ENCODE measurements around the gene JAKMIP2. TPM values are rescaled to one million over a fixed set of nuclear protein-coding genes. Genes with fewer than 3 reads are reported as not detected.

Gene JAKMIP2
- total and polyA plus RNA-seq, 9 donors: 0.10 to 7.0 (median 0.24) TPM

GRCh38 chr5:147559749-147560148 is 222.8 kb downstream of the JAKMIP2 start:
- H3K27ac ChIP-seq: no peak overlapping the region
- intact Hi-C loops (cut with DNase I): loop anchor here (5.0 to 10.0 kb wide), 5 partner anchors 105 to 332 kb away; partner anchors contain the start of gene STK32A (in 1 of the 4)

GRCh38 chr5:147558826-147559225 is 223.7 kb downstream of the JAKMIP2 start:
- no peak overlapping the region for H3K4me3 ChIP-seq
- 2 to 11% (median 6%) methylated on average over 2 of the region's 2 CpGs for WGBS, 3 donors
- TF ChIP-seq CTCF (IDR thresholded peaks at IDR 0.05) (peak; percentile 22 to 65 (median 64)), EP300 (IDR thresholded peaks at IDR 0.05) (no peak)
- H3K4me1 ChIP-seq (ENCODE audit: insufficient read depth): peaks cover 6% of the 10 kb centered on the region
- no peaks in the 10 kb centered on the region for H3K9me3 ChIP-seq
- peak; percentile 62 to 80 (median 76) for DNase-seq
- intact Hi-C loops (cut with DNase I): loop anchor here in 3 of 4 donors (5.0 kb wide), 3 partner anchors 107 to 332 kb away; no protein-coding TSS in a partner anchor
- H3K27me3 ChIP-seq: no peaks in the 10 kb centered on the region
- no peaks in the 10 kb centered on the region for H3K36me3 ChIP-seq
- peak overlapping the region; percentile 15 to 20 for H3K27ac ChIP-seq

More at GRCh38 chr5:147559749-147560148, 222.8 kb downstream of the JAKMIP2 start:
- 44 to 53% (median 45%) methylated on average over 2 of the region's 2 CpGs for WGBS, 3 donors
- Histone ChIP-seq H3K27me3 (no peaks in the 10 kb centered on the region), H3K4me3 (no peak overlapping the region), H3K9me3 (no peaks in the 10 kb centered on the region), H3K4me1 (ENCODE audit: insufficient read depth) (peaks cover 6% of the 10 kb centered on the region), H3K36me3 (no peaks in the 10 kb centered on the region)
- TF ChIP-seq POLR2A (IDR thresholded peaks at IDR 0.05): no peak
- no peak for TF ChIP-seq EP300 (IDR thresholded peaks at IDR 0.05)
- TF ChIP-seq CTCF (IDR thresholded peaks at IDR 0.05): no peak
- no peak for DNase-seq

- Histone ChIP-seq H3K9me3 (no peaks in the 10 kb centered on the region), H3K4me1 (ENCODE audit: insufficient read depth) (peaks cover 7% of the 10 kb centered on the region), H3K4me3 (no peak overlapping the region), H3K27me3 (no peaks in the 10 kb centered on the region), H3K36me3 (no peaks in the 10 kb centered on the region), H3K27ac (peak overlapping the region; percentile 15 to 20)
- no peak for DNase-seq
- TF ChIP-seq CTCF (IDR thresholded peaks at IDR 0.05): no peak
- no peak for TF ChIP-seq EP300 (IDR thresholded peaks at IDR 0.05)
- no peak for TF ChIP-seq POLR2A (IDR thresholded peaks at IDR 0.05)
- intact Hi-C loops (cut with DNase I): loop anchor here in 3 of 4 donors (5.0 kb wide), 3 partner anchors 106 to 331 kb away; no protein-coding TSS in a partner anchor
- WGBS, 3 donors: 18 to 25% (median 25%) methylated on average over 8 of the region's 8 CpGs
Measured at GRCh38 chr5:147557876-147558745, 224.4 kb downstream of the JAKMIP2 start.

- Histone ChIP-seq H3K9me3 (no peaks in the 10 kb centered on the region), H3K4me3 (no peak overlapping the region), H3K36me3 (no peaks in the 10 kb centered on the region), H3K27me3 (no peaks in the 10 kb centered on the region), H3K4me1 (ENCODE audit: insufficient read depth) (peaks cover 4% of the 10 kb centered on the region), H3K27ac (peak overlapping the region; percentile 44 to 64)
- no peak for TF ChIP-seq POLR2A (IDR thresholded peaks at IDR 0.05)
- TF ChIP-seq CTCF (IDR thresholded peaks at IDR 0.05): no peak
- TF ChIP-seq EP300 (IDR thresholded peaks at IDR 0.05): no peak
- WGBS, 3 donors: 82 to 85% (median 84%) methylated on average over 7 of the region's 7 CpGs
- intact Hi-C loops (cut with DNase I): loop anchor here in 3 of 4 donors (5.0 kb wide), 3 partner anchors 103 to 328 kb away; no protein-coding TSS in a partner anchor
- no peak for DNase-seq
Measured at GRCh38 chr5:147555176-147555575, 227.4 kb downstream of the JAKMIP2 start.

Data from ovary (tissue), 9 donors.